ENCODE measurements around the gene ID1. TPM values are rescaled to one million over a fixed set of nuclear protein-coding genes. Genes with fewer than 3 reads are reported as not detected.

Gene ID1
- total RNA-seq, 1 donor from 2014 or later: 5.8 TPM

- no peaks in the 10 kb centered on the region for H3K36me3 Mint-ChIP-seq (ENCODE audit: low read depth)
- no peaks in the 10 kb centered on the region for H3K9me3 Mint-ChIP-seq
- H3K27ac Mint-ChIP-seq (ENCODE audit: unreplicated experiment): no peak overlapping the region
- no peak for DNase-seq (ENCODE audit: low read depth, low spot score)
- H3K27me3 Mint-ChIP-seq (ENCODE audit: low read depth): peaks cover 11% of the 10 kb centered on the region
- H3K4me3 Mint-ChIP-seq: no peak overlapping the region
- no peaks in the 10 kb centered on the region for H3K4me1 Mint-ChIP-seq
- no peak for TF ChIP-seq CTCF (conservative IDR thresholded peaks at IDR 0.05)
Observed at GRCh38 chr20:31653561-31653960, 48.5 kb downstream of the ID1 start.

GRCh38 chr20:31654534-31654933 is 49.4 kb downstream of the ID1 start:
- Mint-ChIP-seq H3K27ac (ENCODE audit: unreplicated experiment) (no peak overlapping the region), H3K36me3 (ENCODE audit: low read depth) (no peaks in the 10 kb centered on the region), H3K9me3 (no peaks in the 10 kb centered on the region), H3K4me3 (no peak overlapping the region), H3K4me1 (no peaks in the 10 kb centered on the region), H3K27me3 (ENCODE audit: low read depth) (peaks cover 11% of the 10 kb centered on the region)
- no peak for TF ChIP-seq CTCF (conservative IDR thresholded peaks at IDR 0.05)
- no peak for DNase-seq (ENCODE audit: low read depth, low spot score)

Small RNA genes lying within 50 kb of the gene (microRNA-seq; reads per million reads assigned to microRNA genes)
- gene MIR3193: not detected

Other genes with a start within 250 kb of the ID1 start
- not detected in 2 replicates for gene DEFB118, start 236.7 kb upstream of the ID1 start, total RNA-seq
- not detected in 2 replicates for gene DEFB119, start 214.7 kb upstream of the ID1 start, total RNA-seq
- not detected in 2 replicates for gene DEFB121, start 199.1 kb upstream of the ID1 start, total RNA-seq
- gene DEFB123, start 164.7 kb upstream of the ID1 start, total RNA-seq: not detected in 2 replicates
- not detected in 2 replicates for gene DEFB124, start 130.2 kb upstream of the ID1 start, total RNA-seq
- gene REM1, start 130.0 kb upstream of the ID1 start, total RNA-seq: not detected in 2 replicates
- 179 and 185 TPM in 2 replicates for gene HM13, start 90.8 kb upstream of the ID1 start, total RNA-seq
- not detected in 2 replicates for gene COX4I2, start 32.6 kb downstream of the ID1 start, total RNA-seq
- 74.3 and 74.8 TPM in 2 replicates for gene BCL2L1, start 117.6 kb downstream of the ID1 start, total RNA-seq
- gene TPX2, start 134.0 kb downstream of the ID1 start, total RNA-seq: 208 and 210 TPM in 2 replicates
- gene MYLK2, start 214.1 kb downstream of the ID1 start, total RNA-seq: 1.6 and 1.8 TPM in 2 replicates
- not detected in 2 replicates for gene FOXS1, start 240.3 kb downstream of the ID1 start, total RNA-seq